ENCODE data around the gene PLXNA4.

Gene PLXNA4

GRCh38 chr7:132614428-132615318, 38.4 kb upstream of the PLXNA4 start:
- no peak for TF ChIP-seq CTCF (IDR thresholded peaks at IDR 0.05)

- TF ChIP-seq CTCF (IDR thresholded peaks at IDR 0.05), result no peak
These were observed 37.5 kb upstream of the PLXNA4 start for GRCh38 chr7:132613737-132614136.

- no peak for TF ChIP-seq CTCF (IDR thresholded peaks at IDR 0.05)
These were observed 34.7 kb upstream of the PLXNA4 start for GRCh38 chr7:132610995-132611394.

GRCh38 chr7:132609906-132610520, 33.7 kb upstream of the PLXNA4 start:
- TF ChIP-seq CTCF (IDR thresholded peaks at IDR 0.05), result no peak

- no peak for TF ChIP-seq CTCF (IDR thresholded peaks at IDR 0.05)
These were observed 33.0 kb upstream of the PLXNA4 start for GRCh38 chr7:132609222-132609621.

GRCh38 chr7:132608523-132608922, 32.3 kb upstream of the PLXNA4 start:
- no peak for TF ChIP-seq CTCF (IDR thresholded peaks at IDR 0.05)

GRCh38 chr7:132607656-132608055, 31.4 kb upstream of the PLXNA4 start:
- no peak for TF ChIP-seq CTCF (IDR thresholded peaks at IDR 0.05)

Measured in LNCAP (cell line).